ENCODE data around the gene TMEM222. TPM values are rescaled to one million over a fixed set of nuclear protein-coding genes. Genes with fewer than 3 reads are reported as not detected.
A peak's percentile ranks its signal among the peaks of the same experiment; 100 is the strongest.

TMEM222 gene
- total and polyA plus RNA-seq, 10 of the 15 experiments (the other 5 are each of a cell fraction or from before 2014, with no cell fraction given): 3.8 to 43.5 (median 35.4) TPM

DNA sequence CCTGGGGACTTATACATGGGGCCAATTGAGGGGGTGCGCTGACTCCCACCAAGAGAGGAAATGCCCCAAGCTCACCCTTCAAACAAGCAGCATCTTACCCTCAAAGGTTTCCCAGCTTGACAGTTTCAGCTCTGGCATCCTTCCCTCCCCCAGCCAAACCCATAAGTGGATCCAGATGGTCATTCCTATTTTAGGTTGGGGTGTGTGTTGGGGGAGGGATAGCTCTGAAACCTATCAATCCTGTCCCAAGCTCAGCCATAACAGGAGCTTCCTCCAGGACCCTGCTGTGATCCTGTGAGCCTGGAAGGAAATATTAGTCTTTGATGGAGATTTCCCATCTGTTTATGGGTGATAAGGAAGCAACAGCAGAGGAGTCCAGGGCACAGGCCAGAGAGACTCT lies 3.4 kb upstream of the TMEM222 start (continued):
- TF ChIP-seq DPF2 (IDR thresholded peaks at IDR 0.05) (no peak), PRDM15 (CRISPR knock-in tag; IDR thresholded peaks at IDR 0.05) (no peak), GATAD2B (conservative IDR thresholded peaks at IDR 0.05; ENCODE audit: low read depth) (no peak), SREBF2 (IDR thresholded peaks at IDR 0.05; ENCODE audit: low read length) (no peak)

DNA sequence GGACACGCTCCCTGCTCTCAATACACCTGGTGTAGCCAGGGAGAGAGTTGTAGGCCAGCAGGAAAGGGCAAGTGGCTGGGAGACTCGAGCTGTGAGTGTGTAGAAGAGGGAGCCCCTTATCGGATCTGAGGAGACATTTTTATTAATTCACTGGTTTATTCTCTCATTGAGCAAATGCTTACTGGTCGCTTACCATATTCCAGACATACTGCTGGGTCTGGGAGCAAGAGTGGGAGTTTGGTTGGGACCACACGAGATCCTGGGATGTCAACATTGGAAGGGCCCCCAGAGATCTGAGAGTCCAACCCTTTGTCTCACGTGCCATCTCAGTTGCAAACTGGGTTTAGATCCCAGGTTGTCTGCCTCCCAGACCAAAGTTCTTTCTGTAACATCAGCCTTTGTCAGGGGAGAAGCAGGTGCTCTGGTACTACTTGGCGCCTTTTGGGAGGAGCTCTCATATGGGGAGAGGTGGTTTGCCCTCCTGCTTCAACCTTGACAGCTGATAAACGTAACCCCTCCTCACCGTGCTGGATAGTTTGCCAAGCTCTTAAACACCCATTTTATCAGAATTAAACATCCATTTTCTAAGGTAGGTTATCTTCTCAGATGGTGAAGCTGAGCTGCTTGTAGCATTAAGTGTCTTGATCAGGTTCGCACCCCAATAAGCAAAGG lies 742 bp downstream of the TMEM222 start:
- TSS peak; percentile 67 for BruUV-seq (replicated peaks)
- H3K4me3 ChIP-seq: peak overlapping the region; percentile 95
- FAIRE-seq: no peak
- no peaks in the 10 kb centered on the region for H4K20me1 ChIP-seq (ENCODE audit: control insufficient read depth, insufficient read depth)
- ChIA-PET SMC1A (ENCODE audit: uncharacterized antibody, unreplicated experiment) (interaction anchor here (0.5 to 1.9 kb wide), 4 partner anchors 10 to 347 kb away, joined by 3 to 8 read pairs (median 5); no protein-coding TSS in a partner anchor), RAD21 (ENCODE audit: unreplicated experiment) (interaction anchor here (1.5 to 2.1 kb wide), 2 partner anchors 10 to 35 kb away, joined by 4 read pairs; no protein-coding TSS in a partner anchor), CTCF (interaction anchor here (0.6 to 2.5 kb wide), 12 partner anchors 10 to 284 kb away, joined by 3 to 22 read pairs (median 4); partner anchors contain the start of genes AHDC1 and SYTL1), POLR2A (interaction anchor here (0.6 to 1.4 kb wide), 6 partner anchors 10 to 1474 kb away, joined by 3 to 6 read pairs (median 5); partner anchors contain the start of gene SYTL1)
- intact Hi-C loops (cut with micrococcal nuclease; ENCODE audit: unreplicated experiment) (loop anchor here (5.0 to 10.0 kb wide), 2 partner anchors 45 to 342 kb away; partner anchors contain the start of gene MAP3K6), in situ Hi-C loops (cut with MboI) (no loop called here)
- H3K27me3 ChIP-seq (replicated peaks in 1 of 2; ENCODE audit: control insufficient read depth in 2 of 2, insufficient read depth in 2 of 2, low read length in 1 of 2): no peaks in the 10 kb centered on the region
- no peak for ATAC-seq
- no peaks in the 10 kb centered on the region for H3K4me1 ChIP-seq (ENCODE audit: control insufficient read depth, insufficient read depth, low read length)
- no peaks in the 10 kb centered on the region for H3K9me3 ChIP-seq (replicated peaks; ENCODE audit: control insufficient read depth, insufficient read depth, low read length)
- H3K36me3 ChIP-seq (ENCODE audit: control insufficient read depth in 2 of 2, insufficient read depth in 2 of 2, low read length in 1 of 2): peaks cover 6 to 17% of the 10 kb centered on the region in 2 experiments
- H3K4me2 ChIP-seq (ENCODE audit: control insufficient read depth, insufficient read depth): peak overlapping the region; percentile 77
- H3K79me2 ChIP-seq (ENCODE audit: control insufficient read depth, insufficient read depth, low read length): peaks cover 44% of the 10 kb centered on the region
- no peak for DNase-seq (ENCODE audit: low read depth, low spot score)
- 11% methylated on average over 10 of the region's 10 CpGs for WGBS (ENCODE audit: insufficient coverage, insufficient replicate concordance, low lambda C conversion rate, missing lambda C conversion rate)
- H3K27ac ChIP-seq (ENCODE audit: control insufficient read depth, insufficient read depth): peak overlapping the region; percentile 96
- H2AFZ ChIP-seq (ENCODE audit: control insufficient read depth, low read depth, low read length): peak overlapping the region; percentile 86
- peak overlapping the region; percentile 96 for H3K9ac ChIP-seq (ENCODE audit: control insufficient read depth, insufficient read depth, low read length)
- TF ChIP-seq ZNF274 (IDR thresholded peaks at IDR 0.05; ENCODE audit: insufficient read depth, insufficient read length): no peak
- no peak for TF ChIP-seq ZBTB33 (IDR thresholded peaks at IDR 0.05)
- TF ChIP-seq MTA2 (IDR thresholded peaks at IDR 0.05; ENCODE audit: low read depth): no peak
- no peak for TF ChIP-seq NFYA (IDR thresholded peaks at IDR 0.05; ENCODE audit: borderline replicate concordance, low read depth, low read length)
- TF ChIP-seq POLR2AphosphoS5 (IDR thresholded peaks at IDR 0.05; ENCODE audit: low read length): 0 out of 2 replicates have a peak, but pooled peaks have one; percentile 47
- TF ChIP-seq MYB (IDR thresholded peaks at IDR 0.05; ENCODE audit: borderline replicate concordance, low read depth, low read length): no peak
- TF ChIP-seq IRF4 (IDR thresholded peaks at IDR 0.05; ENCODE audit: low read depth, low read length): no peak
- TF ChIP-seq HDGF (IDR thresholded peaks at IDR 0.05): no peak
- TF ChIP-seq CHD1 (IDR thresholded peaks at IDR 0.05; ENCODE audit: low read depth, low read length): 0 out of 2 replicates have a peak, but pooled peaks have one; percentile 8
- TF ChIP-seq RB1 (IDR thresholded peaks at IDR 0.05; ENCODE audit: borderline replicate concordance): no peak
- no peak for TF ChIP-seq HCFC1 (IDR thresholded peaks at IDR 0.05; ENCODE audit: low read length)

All from GM12878 (cell line).